SK-N-SH (cell line): ENCODE data around the gene MRPL43.

Experiments used
- CTCF ChIP-seq: fragments of 200-600 bp; sonication (generic); IDR thresholded peaks from 2 replicates; pipeline ENCODE4 v1.6.1; 2017; ENCODE audit warnings: antibody characterized with exemption, mild to moderate bottlenecking, moderate library complexity
- ELF1 ChIP-seq: IDR thresholded peaks from 2 replicates; pipeline ENCODE4 v1.4.0; 2012
- IRF3 ChIP-seq: fragments of 150-350 bp; IDR thresholded peaks from 2 replicates; pipeline ENCODE4 v1.6.1; 2016; ENCODE audit warnings: mild to moderate bottlenecking, low read depth, low read length
- MXI1 ChIP-seq: IDR thresholded peaks from 2 replicates; pipeline ENCODE4 v1.6.1; 2012; ENCODE audit warnings: mild to moderate bottlenecking, low read depth, low read length, improper control_type of control experiment
- YY1 ChIP-seq: IDR thresholded peaks from 2 replicates; pipeline ENCODE4 v1.4.0; 2012; ENCODE audit warnings: low read depth, mild to moderate bottlenecking

GRCh38 chr10:100942229-100942628, 45.1 kb downstream of the MRPL43 start:
- TF ChIP-seq YY1 (no peak), ELF1 (no peak), CTCF (no peak), IRF3 (no peak), MXI1 (no peak)
